Panc1 (cell line): ENCODE results near the gene POLR3F. TPM values are rescaled to one million over a fixed set of nuclear protein-coding genes. Genes with fewer than 3 reads are reported as not detected.

Experiments
- ATAC-seq: fragments of 200-7000 bp; cut with Tn5 transposase; 2 replicates; pipeline ENCODE4 v1.9.1; 2020; ENCODE audit warnings: mild to moderate bottlenecking, moderate library complexity
- BruUV-seq: library from RNA; stranded (reverse); fragments of 400-500 nt; replicated peaks from 2 replicates; lab custom pipeline; 2021; lab: Mats Ljungman, UMichigan
- CTCF ChIA-PET: fragments of 300-600 bp; sonication (Branson Sonifier 250); formaldehyde crosslinking; loops from one replicate; lab custom pipeline; 2022; ENCODE audit warnings: antibody characterized with exemption; lab: Charles Lee
- POLR2A ChIA-PET: fragments of 300-600 bp; sonication (Branson Sonifier 250); formaldehyde crosslinking; loops from one replicate; lab custom pipeline; 2022; ENCODE audit warnings: antibody characterized with exemption; lab: Charles Lee
- DNase-seq: peaks from one replicate; pipeline ENCODE4 v3.0.0-alpha.2; 2010; ENCODE audit warnings: low read depth, low spot score
- H3K27ac ChIP-seq: 2 replicates; pipeline ENCODE4 v1.5.1; 2011; ENCODE audit warnings: mild to moderate bottlenecking, low read length, inconsistent platforms
- H3K27me3 ChIP-seq: fragments of 200-500 bp; sonication (Bioruptor generic); 2 replicates; pipeline ENCODE4 v1.6.0; 2014; ENCODE audit warnings: low read length, inconsistent platforms; ENCODE audit not compliant: control insufficient read depth, insufficient read depth
- H3K36me3 ChIP-seq: fragments of 200-500 bp; sonication (Bioruptor generic); 2 replicates; pipeline ENCODE4 v1.5.1; 2014; ENCODE audit warnings: inconsistent platforms, mild to moderate bottlenecking, low read length, moderate library complexity; ENCODE audit not compliant: control insufficient read depth, insufficient read depth
- H3K4me1 ChIP-seq: 2 replicates; pipeline ENCODE4 v1.5.1; 2011; ENCODE audit warnings: inconsistent platforms, mild to moderate bottlenecking, low read length, moderate library complexity; ENCODE audit not compliant: control insufficient read depth, insufficient read depth
- H3K4me3 ChIP-seq, 2 experiments: 2 replicates each; pipeline ENCODE4 v1.5.1; 2011 to 2012; ENCODE audit warnings: low read depth in 2 of 2, low read length in 2 of 2, mild to moderate bottlenecking in 2 of 2, inconsistent platforms in 1 of 2, moderate library complexity in 1 of 2
- H3K9me3 ChIP-seq: fragments of 200-500 bp; sonication (Bioruptor generic); 2 replicates; pipeline ENCODE4 v1.5.1; 2014; ENCODE audit warnings: low read depth, mild to moderate bottlenecking, inconsistent platforms, low read length, moderate library complexity; ENCODE audit not compliant: control insufficient read depth, insufficient read depth
- CTCF ChIP-seq: fragments of 450-650 bp; IDR thresholded peaks from 2 replicates; pipeline ENCODE4 v1.5.1; 2017; ENCODE audit warnings: mild to moderate bottlenecking
- POLR2AphosphoS5 ChIP-seq: IDR thresholded peaks from 2 replicates; pipeline ENCODE4 v1.6.1; 2012; ENCODE audit warnings: mild to moderate bottlenecking, low read depth, low read length, moderate library complexity
- REST ChIP-seq, 2 experiments: IDR thresholded peaks; 2 replicates each; pipeline ENCODE4 v1.6.1; 2011 to 2012; ENCODE audit warnings: low read depth in 2 of 2, control low read depth in 1 of 2, low read length in 1 of 2, mild to moderate bottlenecking in 1 of 2, moderate library complexity in 1 of 2; ENCODE audit not compliant: insufficient read depth in 1 of 2
- SIN3A ChIP-seq: IDR thresholded peaks from 2 replicates; pipeline ENCODE4 v1.6.1; 2012; ENCODE audit warnings: low read depth, mild to moderate bottlenecking, low read length, moderate library complexity, borderline replicate concordance; ENCODE audit not compliant: insufficient read depth
- TCF7L2 ChIP-seq: IDR thresholded peaks from 2 replicates; pipeline ENCODE4 v1.6.1; 2011; ENCODE audit warnings: mild to moderate bottlenecking, low read depth, low read length, inconsistent platforms
- in situ Hi-C: cut with HindIII; loops from 2 replicates; pipeline ENCODE4 v1.10.0; 2016; ENCODE audit warnings: low sequenced_read_pairs, low pct_unique_long_range_greater_than_20kb
- intact Hi-C: fragments of 100-400 bp; cut with micrococcal nuclease; formaldehyde crosslinking; loops from one replicate; pipeline ENCODE4 v1.10.0; 2022; ENCODE audit not compliant: unreplicated experiment
- microRNA-seq: library from miRNA; unstranded; fragments of <30 nt; microRNA quantifications from one replicate; pipeline ENCODE4 v1.1.0, GENCODE V29; 2020; ENCODE audit not compliant: unreplicated experiment
- total RNA-seq: library from RNA; stranded (reverse); gene quantifications from one replicate; pipeline ENCODE4 v1.2.1, GENCODE V29; 2021; ENCODE audit not compliant: unreplicated experiment

POLR3F gene
- total RNA-seq, 1 experiment from 2014 or later, result 11.1 TPM

- intact Hi-C loops (no loop called here), in situ Hi-C loops (no loop called here)
- no peaks in the 10 kb centered on the region for H3K27me3 ChIP-seq
- H3K36me3 ChIP-seq, result peaks cover 28% of the 10 kb centered on the region
- no peak for DNase-seq
- no peak overlapping the region for H3K27ac ChIP-seq
- no peaks in the 10 kb centered on the region for H3K9me3 ChIP-seq
- no peaks in the 10 kb centered on the region for H3K4me1 ChIP-seq
- POLR2A ChIA-PET, result interaction anchor here (0.6 kb wide), 1 partner anchor 10 kb away, joined by 4 read pairs; no protein-coding TSS in a partner anchor
- TF ChIP-seq TCF7L2 (no peak), SIN3A (no peak), REST (IDR thresholded peaks at IDR 0.05; ENCODE audit: insufficient read depth in 1 of 2, low read depth in 2 of 2, low read length in 1 of 2) (no peak), POLR2AphosphoS5 (no peak), CTCF (no peak)
- CTCF ChIA-PET, result interaction anchor here (0.6 kb wide), 1 partner anchor 34 kb away, joined by 5 read pairs; no protein-coding TSS in a partner anchor
- BruUV-seq, result no TSS peak
- no peak for ATAC-seq
- no peak overlapping the region for H3K4me3 ChIP-seq
Observed at GRCh38 chr20:18533978-18534644, 66.9 kb downstream of the POLR3F start.

Small RNAs within 50 kb of the gene (microRNA-seq; reads per million reads assigned to microRNA genes)
- 1.9 reads per million for gene MIR3192

Other genes with a start within 250 kb of the POLR3F start
- gene ZNF133, start 178.9 kb upstream of the POLR3F start, total RNA-seq, result 8.2 TPM
- 3.0 TPM for gene DZANK1, start 360 bp upstream of the POLR3F start, total RNA-seq
- 11.1 TPM for gene RBBP9, start 29.8 kb downstream of the POLR3F start, total RNA-seq
- gene SEC23B, start 40.5 kb downstream of the POLR3F start, total RNA-seq, result 61.3 TPM
- gene SMIM26, start 100.0 kb downstream of the POLR3F start, total RNA-seq, result 54.6 TPM
- 23.6 TPM for gene DTD1, start 120.7 kb downstream of the POLR3F start, total RNA-seq